Activated CD8-positive, alpha-beta memory T cell treated with anti-CD3 and anti-CD28 coated beads for 48 hours (primary cell): ENCODE measurements around the gene SELENOO.

ENCODE experiments used
- DNase-seq, 3 experiments: peaks; one replicate each; pipeline ENCODE4 v3.0.0-alpha.2; 2020; ENCODE audit warnings: low read depth in 2 of 3, low spot score in 2 of 3

Gene SELENOO

GRCh38 chr22:50264946-50265669 is 64.3 kb downstream of the SELENOO start:
- DNase-seq: no peak

- DNase-seq: no peak
These were observed 66.2 kb downstream of the SELENOO start for GRCh38 chr22:50266994-50267393.
